GM13977 (cell line): ENCODE results near the gene OMA1.
"Not testable (repeated sequence)": the region's sequence is repeated elsewhere in the genome, so short reads cannot be mapped to it uniquely, and the experiment has no call there.

Experiments used
- DNase-seq: peaks from one replicate; pipeline ENCODE4 v3.0.0; 2012; ENCODE audit warnings: low spot score
- CTCF ChIP-seq: IDR thresholded peaks from 2 replicates; pipeline ENCODE4 v1.5.1; 2012; ENCODE audit warnings: mild to moderate bottlenecking, control low read depth; ENCODE audit not compliant: insufficient read depth; ENCODE audit errors: extremely low read depth, missing control alignments
- in situ Hi-C: fragments of 300-500 bp; cut with MboI; formaldehyde crosslinking; loops from one replicate; pipeline ENCODE4 v1.12.0; 2022; ENCODE audit warnings: low sequenced_read_pairs, low pct_unique_long_range_greater_than_20kb, mixed read lengths, inconsistent platforms; ENCODE audit not compliant: unreplicated experiment

OMA1 gene

GRCh38 chr1:58551186-58552140 lies 4.9 kb upstream of the OMA1 start:
- no peak for TF ChIP-seq CTCF
- in situ Hi-C loops, result no loop called here
- DNase-seq, result no peak

- DNase-seq, in situ Hi-C loops: not testable (repeated sequence)
These were observed 2.8 kb upstream of the OMA1 start for GRCh38 chr1:58549291-58549690.

- in situ Hi-C loops, result no loop called here
- DNase-seq, result no peak
- TF ChIP-seq CTCF, result no peak
These were observed 1.8 kb upstream of the OMA1 start for GRCh38 chr1:58548371-58548770.

- peak; percentile 2 for TF ChIP-seq CTCF
- DNase-seq, result peak; percentile 45
- in situ Hi-C loops, result no loop called here
These were observed 671 bp downstream of the OMA1 start for GRCh38 chr1:58545591-58546519.

GRCh38 chr1:58543260-58543659 lies 3.3 kb downstream of the OMA1 start:
- in situ Hi-C loops, result no loop called here

GRCh38 chr1:58539553-58539952 lies 7.0 kb downstream of the OMA1 start:
- no peak for DNase-seq
- TF ChIP-seq CTCF, result no peak
- in situ Hi-C loops, result no loop called here

More at GRCh38 chr1:58543260-58543659, 3.3 kb downstream of the OMA1 start:
- no peak for TF ChIP-seq CTCF
- no peak for DNase-seq
